HG02981 (cell line): Measurements from ENCODE around the gene RSRC1.
"Not testable (repeated sequence)": the region's sequence is repeated elsewhere in the genome, so short reads cannot be mapped to it uniquely, and the experiment has no call there.

Source experiments
- ATAC-seq: cut with Tn5 transposase; IDR thresholded peaks from one replicate; pipeline ENCODE4 v1.9.1; 2021; ENCODE audit warnings: mild to moderate bottlenecking, moderate library complexity; ENCODE audit not compliant: unreplicated experiment

The RSRC1 gene

DNA sequence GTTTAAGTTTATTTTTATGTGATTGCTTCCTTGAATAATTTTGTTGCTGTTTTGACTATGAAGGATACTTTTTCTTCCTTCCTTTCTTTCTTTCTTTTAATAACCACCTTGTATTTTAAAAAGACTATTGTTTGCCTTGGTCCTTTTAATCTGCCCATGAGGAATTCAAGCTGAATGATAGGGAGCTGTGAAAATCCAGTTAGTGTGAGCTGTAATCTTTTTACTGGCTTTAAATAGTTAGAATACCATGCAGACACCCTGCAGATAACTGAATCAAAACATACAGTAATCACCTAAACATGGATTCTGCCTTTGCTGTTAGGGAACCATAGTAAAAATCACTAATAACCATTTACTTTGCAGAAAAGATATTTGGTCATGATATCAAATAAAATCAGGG, 110.7 kb downstream of the RSRC1 start:
- ATAC-seq: no peak

DNA sequence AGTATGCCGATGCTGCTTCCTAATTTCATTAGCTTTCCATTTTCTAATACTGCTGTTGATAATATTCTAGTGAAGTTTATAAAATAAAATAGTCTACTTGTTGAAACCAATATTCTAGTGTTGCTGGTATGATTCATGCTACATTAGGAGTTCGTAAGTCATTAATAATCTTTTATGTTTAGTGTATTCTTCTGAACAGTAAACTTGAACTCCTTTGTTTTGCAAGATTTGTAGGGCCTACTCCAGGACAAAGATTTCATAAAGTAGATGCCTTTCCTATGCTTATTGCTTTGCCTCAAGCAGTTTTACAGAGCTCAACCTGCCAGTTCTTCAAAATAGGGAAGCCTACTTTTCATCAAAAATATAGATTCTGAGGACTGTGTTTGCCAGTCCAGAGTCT, 111.5 kb downstream of the RSRC1 start:
- ATAC-seq: no peak

DNA sequence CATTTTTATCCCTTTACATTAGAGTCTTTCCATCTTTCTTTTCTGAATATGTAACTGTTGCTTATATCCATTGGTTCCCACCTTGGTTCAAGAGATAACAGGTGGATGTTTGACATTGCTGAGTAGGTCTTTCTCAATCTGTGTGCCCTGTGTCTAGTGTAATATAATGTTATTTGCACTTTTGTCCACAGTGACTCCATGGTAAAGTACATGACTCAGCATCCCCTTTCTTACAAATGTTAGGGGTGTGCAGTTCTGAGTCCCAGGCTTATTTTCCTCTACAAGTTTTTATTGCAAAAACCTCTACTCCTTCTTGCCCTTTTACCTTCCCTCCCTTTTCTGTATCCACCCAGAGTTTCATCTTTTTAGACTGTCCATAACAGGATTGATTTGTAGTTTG, 116.5 kb downstream of the RSRC1 start:
- no peak for ATAC-seq

- not testable (repeated sequence) for ATAC-seq
Observed at GRCh38 chr3:158228942-158229341, 119.1 kb downstream of the RSRC1 start.

GRCh38 chr3:158233791-158234190, 123.9 kb downstream of the RSRC1 start:
- no peak for ATAC-seq

DNA sequence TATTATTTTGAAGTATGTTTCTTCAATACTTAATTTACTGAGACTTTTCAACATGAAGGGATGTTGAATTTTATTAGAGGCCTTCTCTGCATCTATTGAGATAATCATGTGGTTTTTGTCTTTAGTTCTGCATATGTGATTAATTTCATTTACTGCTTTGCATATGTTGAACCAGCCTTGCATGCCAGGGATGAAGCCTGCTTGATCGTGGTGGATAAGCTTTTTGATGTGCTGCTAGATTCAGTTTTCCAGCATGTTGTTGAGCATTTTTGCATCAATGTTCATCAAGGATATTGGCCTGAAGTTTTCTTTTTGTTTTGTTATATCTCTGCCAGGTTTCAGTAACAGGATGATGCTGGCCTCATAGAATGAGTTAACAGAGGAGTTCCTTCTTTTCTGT, 134.4 kb downstream of the RSRC1 start:
- no peak for ATAC-seq

- no peak for ATAC-seq
Observed at GRCh38 chr3:158247288-158247687, 137.4 kb downstream of the RSRC1 start.

- peak; percentile 49 for ATAC-seq
Observed at GRCh38 chr3:158248261-158248660, 138.4 kb downstream of the RSRC1 start.

GRCh38 chr3:158249183-158249582, 139.3 kb downstream of the RSRC1 start:
- peak; percentile 64 for ATAC-seq

DNA sequence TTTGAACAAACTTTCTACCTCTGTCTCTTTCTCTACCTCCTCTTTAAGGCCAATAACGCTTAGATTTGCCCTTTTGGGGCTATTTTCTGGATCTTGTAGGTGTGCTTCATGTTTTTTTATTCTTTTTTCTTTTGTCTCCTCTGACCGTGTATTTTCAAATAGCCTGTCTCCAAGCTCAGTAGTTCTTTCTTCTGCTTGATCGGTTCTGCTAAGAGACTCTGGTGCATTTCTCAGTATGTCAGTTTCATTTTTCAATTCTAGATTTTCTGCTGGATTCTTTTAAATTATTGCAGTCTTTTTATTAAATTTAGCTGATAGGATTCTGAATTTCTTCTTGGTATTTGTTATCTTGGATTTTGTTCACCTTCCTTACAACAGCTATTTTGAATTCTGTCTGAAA, 148.7 kb downstream of the RSRC1 start:
- ATAC-seq: no peak

- no peak for ATAC-seq
Observed at GRCh38 chr3:158260392-158260791, 150.5 kb downstream of the RSRC1 start.

GRCh38 chr3:158261371-158261991, 151.6 kb downstream of the RSRC1 start:
- ATAC-seq: no peak

- ATAC-seq: no peak
Observed at GRCh38 chr3:158264894-158265293, 155.0 kb downstream of the RSRC1 start.

DNA sequence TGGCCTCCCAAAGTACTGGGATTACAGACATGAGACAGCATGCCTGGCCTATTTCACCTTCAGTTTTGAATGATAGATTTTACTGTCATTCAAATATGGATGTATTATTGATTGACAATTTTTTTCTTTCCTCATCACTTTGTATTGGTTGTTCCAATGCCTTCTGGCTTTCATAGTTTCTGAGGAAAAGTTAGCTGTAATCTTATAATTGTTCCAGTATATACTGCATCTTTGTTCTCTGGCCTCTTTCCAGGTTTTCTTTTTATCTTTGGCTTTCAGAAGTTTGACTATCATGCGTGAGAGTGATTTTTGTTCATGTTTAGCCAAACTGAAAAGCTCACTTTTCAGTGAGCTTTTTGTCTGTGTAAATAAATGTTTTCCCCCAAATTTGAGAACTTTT, 157.1 kb downstream of the RSRC1 start:
- ATAC-seq: no peak

DNA sequence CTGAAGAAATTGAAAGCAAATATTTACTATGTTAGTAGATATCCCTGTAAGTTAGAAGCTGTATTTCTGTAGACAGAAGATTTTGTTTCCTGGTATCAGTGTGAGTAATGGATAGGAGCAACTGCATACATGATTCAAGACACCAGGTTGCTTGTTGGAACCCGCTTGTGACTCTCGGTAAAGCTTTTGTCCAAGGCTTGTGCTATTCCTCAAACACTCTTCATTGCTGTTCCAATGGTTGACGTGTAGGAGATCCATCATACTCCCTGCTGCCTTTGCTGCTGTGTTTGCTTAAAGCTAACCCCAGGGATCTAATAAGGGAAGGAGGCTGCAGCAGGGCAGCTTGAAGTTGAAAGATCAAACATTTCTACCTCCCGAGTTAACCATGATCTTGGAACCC, 160.1 kb downstream of the RSRC1 start:
- ATAC-seq: no peak

GRCh38 chr3:158272081-158272480, 162.2 kb downstream of the RSRC1 start:
- ATAC-seq: no peak

DNA sequence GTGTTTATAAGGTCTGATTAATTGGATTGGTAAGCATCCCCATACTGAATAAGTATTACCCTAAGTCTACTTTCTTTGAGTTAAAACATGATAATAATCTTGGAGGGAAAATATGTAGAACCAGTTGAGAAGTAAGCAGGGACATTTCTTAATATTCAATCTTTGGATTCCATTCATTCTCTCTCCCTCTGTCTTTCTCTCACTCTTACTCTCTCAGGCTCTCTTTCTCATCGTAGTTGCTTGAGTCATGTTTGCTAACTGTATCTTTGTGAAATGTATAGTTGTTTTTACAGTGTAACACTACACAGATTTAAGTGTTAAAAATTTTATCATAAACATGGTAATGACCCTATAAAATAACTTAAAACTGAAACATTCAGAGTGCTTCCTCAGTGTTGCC, 163.8 kb downstream of the RSRC1 start:
- no peak for ATAC-seq

- ATAC-seq: no peak
Observed at GRCh38 chr3:158278187-158278586, 168.3 kb downstream of the RSRC1 start.

GRCh38 chr3:158279609-158280008, 169.7 kb downstream of the RSRC1 start:
- no peak for ATAC-seq

- no peak for ATAC-seq
Observed at GRCh38 chr3:158295771-158296170, 185.9 kb downstream of the RSRC1 start.

DNA sequence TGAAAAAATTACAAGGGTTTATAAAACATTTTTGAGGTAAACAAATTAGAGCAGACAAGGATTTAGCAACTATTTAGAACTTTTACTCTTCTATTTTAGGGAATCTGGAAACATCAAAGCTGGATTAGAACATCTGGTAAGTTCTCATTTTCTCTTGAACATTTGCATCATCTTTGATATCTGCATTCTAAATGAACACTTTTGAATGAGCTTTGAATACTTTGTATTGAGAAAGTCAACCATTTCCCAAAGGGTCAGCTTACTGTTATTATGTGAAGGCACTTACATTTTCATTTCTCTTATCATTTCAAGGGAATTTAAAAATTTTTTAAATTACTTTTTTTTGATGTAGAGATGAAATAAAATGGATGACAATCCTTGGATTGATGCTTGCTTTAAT, 188.1 kb downstream of the RSRC1 start:
- no peak for ATAC-seq

GRCh38 chr3:158308236-158308928, 198.5 kb downstream of the RSRC1 start:
- ATAC-seq: no peak
